ENCODE results near the gene FOXA3. TPM values are rescaled to one million over a fixed set of nuclear protein-coding genes. Genes with fewer than 3 reads are reported as not detected.

Gene FOXA3
- total and polyA plus RNA-seq, 2 experiments from 2014 or later: 11.1 to 17.5 TPM

DNA sequence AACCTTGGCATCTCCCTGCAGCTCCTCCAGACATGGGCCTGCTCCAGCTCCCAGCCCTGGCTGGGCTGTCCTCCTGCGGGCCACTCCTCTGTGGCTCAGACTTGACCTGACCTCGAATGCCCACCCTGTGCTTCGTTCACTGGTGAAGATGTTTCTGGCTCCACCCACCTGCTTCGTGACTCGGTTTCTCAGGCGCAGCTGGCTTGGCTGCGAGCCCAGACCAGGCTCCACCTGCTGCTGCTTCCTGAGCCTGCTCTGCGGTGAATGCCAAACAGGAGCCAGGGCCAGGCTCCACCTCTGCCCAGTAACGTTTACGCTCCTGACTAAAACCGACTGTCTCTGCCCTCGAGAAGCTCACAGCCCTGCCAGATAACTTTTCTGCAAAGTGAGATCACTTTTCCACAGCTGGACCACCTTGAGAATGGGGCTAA lies 40.1 kb upstream of the FOXA3 start:
- Histone ChIP-seq H3K79me2 (replicated peaks; ENCODE audit: insufficient read depth) (no peaks in the 10 kb centered on the region), H3K9me2 (ENCODE audit: insufficient read depth) (no peaks in the 10 kb centered on the region), H3K4me3 (no peak overlapping the region), H2AFZ (no peak overlapping the region), H3K27ac (ENCODE audit: low read depth) (no peak overlapping the region), H3K36me3 (ENCODE audit: insufficient read depth) (peaks cover under 1% of the 10 kb centered on the region; the same call in 1 of the 2 replicates), H4K20me1 (replicated peaks; ENCODE audit: insufficient read depth) (no peaks in the 10 kb centered on the region; the same call in 1 of the 2 replicates), H3K4me1 (ENCODE audit: insufficient read depth) (peaks cover 8% of the 10 kb centered on the region; the same call in 1 of the 2 replicates), H3K27me3 (ENCODE audit: insufficient read depth) (no peaks in the 10 kb centered on the region), H3K4me2 (no peak overlapping the region), H3F3A (replicated peaks; ENCODE audit: low read depth) (peaks cover 17% of the 10 kb centered on the region; the same call in 1 of the 2 replicates)
- TF ChIP-seq EZH2 (IDR thresholded peaks at IDR 0.05; ENCODE audit: low read depth, unreplicated experiment) (no peak), JUNB (IDR thresholded peaks at IDR 0.05; ENCODE audit: unreplicated experiment) (no peak), NANOG (IDR thresholded peaks at IDR 0.05; ENCODE audit: borderline replicate concordance) (no peak), CREB1 (CRISPR knock-in tag; IDR thresholded peaks at IDR 0.05; ENCODE audit: low read depth) (no peak), EZH2phosphoT487 (IDR thresholded peaks at IDR 0.05; ENCODE audit: unreplicated experiment) (no peak), ZNF331 (CRISPR knock-in tag; IDR thresholded peaks at IDR 0.05; ENCODE audit: low read depth) (no peak), POLR2AphosphoS5 (IDR thresholded peaks at IDR 0.05; ENCODE audit: low read depth) (no peak), STAT1 (IDR thresholded peaks at IDR 0.05; ENCODE audit: unreplicated experiment) (no peak), ZNF114 (CRISPR knock-in tag; IDR thresholded peaks at IDR 0.05) (no peak)
- TF ChIP-seq, protein P1, sequence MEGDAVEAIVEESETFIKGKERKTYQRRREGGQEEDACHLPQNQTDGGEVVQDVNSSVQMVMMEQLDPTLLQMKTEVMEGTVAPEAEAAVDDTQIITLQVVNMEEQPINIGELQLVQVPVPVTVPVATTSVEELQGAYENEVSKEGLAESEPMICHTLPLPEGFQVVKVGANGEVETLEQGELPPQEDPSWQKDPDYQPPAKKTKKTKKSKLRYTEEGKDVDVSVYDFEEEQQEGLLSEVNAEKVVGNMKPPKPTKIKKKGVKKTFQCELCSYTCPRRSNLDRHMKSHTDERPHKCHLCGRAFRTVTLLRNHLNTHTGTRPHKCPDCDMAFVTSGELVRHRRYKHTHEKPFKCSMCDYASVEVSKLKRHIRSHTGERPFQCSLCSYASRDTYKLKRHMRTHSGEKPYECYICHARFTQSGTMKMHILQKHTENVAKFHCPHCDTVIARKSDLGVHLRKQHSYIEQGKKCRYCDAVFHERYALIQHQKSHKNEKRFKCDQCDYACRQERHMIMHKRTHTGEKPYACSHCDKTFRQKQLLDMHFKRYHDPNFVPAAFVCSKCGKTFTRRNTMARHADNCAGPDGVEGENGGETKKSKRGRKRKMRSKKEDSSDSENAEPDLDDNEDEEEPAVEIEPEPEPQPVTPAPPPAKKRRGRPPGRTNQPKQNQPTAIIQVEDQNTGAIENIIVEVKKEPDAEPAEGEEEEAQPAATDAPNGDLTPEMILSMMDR (conservative IDR thresholded peaks at IDR 0.05; ENCODE audit: low read depth in 2 of 2): no peak
- TF ChIP-seq, protein P2, sequence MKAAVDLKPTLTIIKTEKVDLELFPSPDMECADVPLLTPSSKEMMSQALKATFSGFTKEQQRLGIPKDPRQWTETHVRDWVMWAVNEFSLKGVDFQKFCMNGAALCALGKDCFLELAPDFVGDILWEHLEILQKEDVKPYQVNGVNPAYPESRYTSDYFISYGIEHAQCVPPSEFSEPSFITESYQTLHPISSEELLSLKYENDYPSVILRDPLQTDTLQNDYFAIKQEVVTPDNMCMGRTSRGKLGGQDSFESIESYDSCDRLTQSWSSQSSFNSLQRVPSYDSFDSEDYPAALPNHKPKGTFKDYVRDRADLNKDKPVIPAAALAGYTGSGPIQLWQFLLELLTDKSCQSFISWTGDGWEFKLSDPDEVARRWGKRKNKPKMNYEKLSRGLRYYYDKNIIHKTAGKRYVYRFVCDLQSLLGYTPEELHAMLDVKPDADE (IDR thresholded peaks at IDR 0.05): no peak
- TF ChIP-seq, protein P3, sequence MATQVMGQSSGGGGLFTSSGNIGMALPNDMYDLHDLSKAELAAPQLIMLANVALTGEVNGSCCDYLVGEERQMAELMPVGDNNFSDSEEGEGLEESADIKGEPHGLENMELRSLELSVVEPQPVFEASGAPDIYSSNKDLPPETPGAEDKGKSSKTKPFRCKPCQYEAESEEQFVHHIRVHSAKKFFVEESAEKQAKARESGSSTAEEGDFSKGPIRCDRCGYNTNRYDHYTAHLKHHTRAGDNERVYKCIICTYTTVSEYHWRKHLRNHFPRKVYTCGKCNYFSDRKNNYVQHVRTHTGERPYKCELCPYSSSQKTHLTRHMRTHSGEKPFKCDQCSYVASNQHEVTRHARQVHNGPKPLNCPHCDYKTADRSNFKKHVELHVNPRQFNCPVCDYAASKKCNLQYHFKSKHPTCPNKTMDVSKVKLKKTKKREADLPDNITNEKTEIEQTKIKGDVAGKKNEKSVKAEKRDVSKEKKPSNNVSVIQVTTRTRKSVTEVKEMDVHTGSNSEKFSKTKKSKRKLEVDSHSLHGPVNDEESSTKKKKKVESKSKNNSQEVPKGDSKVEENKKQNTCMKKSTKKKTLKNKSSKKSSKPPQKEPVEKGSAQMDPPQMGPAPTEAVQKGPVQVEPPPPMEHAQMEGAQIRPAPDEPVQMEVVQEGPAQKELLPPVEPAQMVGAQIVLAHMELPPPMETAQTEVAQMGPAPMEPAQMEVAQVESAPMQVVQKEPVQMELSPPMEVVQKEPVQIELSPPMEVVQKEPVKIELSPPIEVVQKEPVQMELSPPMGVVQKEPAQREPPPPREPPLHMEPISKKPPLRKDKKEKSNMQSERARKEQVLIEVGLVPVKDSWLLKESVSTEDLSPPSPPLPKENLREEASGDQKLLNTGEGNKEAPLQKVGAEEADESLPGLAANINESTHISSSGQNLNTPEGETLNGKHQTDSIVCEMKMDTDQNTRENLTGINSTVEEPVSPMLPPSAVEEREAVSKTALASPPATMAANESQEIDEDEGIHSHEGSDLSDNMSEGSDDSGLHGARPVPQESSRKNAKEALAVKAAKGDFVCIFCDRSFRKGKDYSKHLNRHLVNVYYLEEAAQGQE (IDR thresholded peaks at IDR 0.05; ENCODE audit: unreplicated experiment): no peak
- TF ChIP-seq, protein P4, sequence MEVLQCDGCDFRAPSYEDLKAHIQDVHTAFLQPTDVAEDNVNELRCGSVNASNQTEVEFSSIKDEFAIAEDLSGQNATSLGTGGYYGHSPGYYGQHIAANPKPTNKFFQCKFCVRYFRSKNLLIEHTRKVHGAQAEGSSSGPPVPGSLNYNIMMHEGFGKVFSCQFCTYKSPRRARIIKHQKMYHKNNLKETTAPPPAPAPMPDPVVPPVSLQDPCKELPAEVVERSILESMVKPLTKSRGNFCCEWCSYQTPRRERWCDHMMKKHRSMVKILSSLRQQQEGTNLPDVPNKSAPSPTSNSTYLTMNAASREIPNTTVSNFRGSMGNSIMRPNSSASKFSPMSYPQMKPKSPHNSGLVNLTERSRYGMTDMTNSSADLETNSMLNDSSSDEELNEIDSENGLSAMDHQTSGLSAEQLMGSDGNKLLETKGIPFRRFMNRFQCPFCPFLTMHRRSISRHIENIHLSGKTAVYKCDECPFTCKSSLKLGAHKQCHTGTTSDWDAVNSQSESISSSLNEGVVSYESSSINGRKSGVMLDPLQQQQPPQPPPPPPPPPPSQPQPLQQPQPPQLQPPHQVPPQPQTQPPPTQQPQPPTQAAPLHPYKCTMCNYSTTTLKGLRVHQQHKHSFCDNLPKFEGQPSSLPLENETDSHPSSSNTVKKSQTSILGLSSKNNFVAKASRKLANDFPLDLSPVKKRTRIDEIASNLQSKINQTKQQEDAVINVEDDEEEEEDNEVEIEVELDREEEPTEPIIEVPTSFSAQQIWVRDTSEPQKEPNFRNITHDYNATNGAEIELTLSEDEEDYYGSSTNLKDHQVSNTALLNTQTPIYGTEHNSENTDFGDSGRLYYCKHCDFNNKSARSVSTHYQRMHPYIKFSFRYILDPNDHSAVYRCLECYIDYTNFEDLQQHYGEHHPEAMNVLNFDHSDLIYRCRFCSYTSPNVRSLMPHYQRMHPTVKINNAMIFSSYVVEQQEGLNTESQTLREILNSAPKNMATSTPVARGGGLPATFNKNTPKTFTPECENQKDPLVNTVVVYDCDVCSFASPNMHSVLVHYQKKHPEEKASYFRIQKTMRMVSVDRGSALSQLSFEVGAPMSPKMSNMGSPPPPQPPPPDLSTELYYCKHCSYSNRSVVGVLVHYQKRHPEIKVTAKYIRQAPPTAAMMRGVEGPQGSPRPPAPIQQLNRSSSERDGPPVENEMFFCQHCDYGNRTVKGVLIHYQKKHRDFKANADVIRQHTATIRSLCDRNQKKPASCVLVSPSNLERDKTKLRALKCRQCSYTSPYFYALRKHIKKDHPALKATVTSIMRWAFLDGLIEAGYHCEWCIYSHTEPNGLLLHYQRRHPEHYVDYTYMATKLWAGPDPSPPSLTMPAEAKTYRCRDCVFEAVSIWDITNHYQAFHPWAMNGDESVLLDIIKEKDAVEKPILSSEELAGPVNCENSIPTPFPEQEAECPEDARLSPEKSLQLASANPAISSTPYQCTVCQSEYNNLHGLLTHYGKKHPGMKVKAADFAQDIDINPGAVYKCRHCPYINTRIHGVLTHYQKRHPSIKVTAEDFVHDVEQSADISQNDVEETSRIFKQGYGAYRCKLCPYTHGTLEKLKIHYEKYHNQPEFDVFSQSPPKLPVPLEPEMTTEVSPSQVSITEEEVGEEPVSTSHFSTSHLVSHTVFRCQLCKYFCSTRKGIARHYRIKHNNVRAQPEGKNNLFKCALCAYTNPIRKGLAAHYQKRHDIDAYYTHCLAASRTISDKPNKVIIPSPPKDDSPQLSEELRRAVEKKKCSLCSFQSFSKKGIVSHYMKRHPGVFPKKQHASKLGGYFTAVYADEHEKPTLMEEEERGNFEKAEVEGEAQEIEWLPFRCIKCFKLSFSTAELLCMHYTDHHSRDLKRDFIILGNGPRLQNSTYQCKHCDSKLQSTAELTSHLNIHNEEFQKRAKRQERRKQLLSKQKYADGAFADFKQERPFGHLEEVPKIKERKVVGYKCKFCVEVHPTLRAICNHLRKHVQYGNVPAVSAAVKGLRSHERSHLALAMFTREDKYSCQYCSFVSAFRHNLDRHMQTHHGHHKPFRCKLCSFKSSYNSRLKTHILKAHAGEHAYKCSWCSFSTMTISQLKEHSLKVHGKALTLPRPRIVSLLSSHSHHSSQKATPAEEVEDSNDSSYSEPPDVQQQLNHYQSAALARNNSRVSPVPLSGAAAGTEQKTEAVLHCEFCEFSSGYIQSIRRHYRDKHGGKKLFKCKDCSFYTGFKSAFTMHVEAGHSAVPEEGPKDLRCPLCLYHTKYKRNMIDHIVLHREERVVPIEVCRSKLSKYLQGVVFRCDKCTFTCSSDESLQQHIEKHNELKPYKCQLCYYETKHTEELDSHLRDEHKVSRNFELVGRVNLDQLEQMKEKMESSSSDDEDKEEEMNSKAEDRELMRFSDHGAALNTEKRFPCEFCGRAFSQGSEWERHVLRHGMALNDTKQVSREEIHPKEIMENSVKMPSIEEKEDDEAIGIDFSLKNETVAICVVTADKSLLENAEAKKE (CRISPR knock-in tag; IDR thresholded peaks at IDR 0.05): no peak
- H3K9me3 Mint-ChIP-seq: no peaks in the 10 kb centered on the region
- ATAC-seq (no peak), DNase-seq (ENCODE audit: low spot score) (no peak)
- H3K27ac Mint-ChIP-seq: no peak overlapping the region
- peaks cover 15% of the 10 kb centered on the region for H3K27me3 Mint-ChIP-seq (ENCODE audit: insufficient read depth, low read depth, poor library complexity)
- no peak overlapping the region; the same call in 2 of the 3 replicates for H3K4me3 Mint-ChIP-seq
- peaks cover 82% of the 10 kb centered on the region for H3K36me3 Mint-ChIP-seq (ENCODE audit: low read depth)
- H3K4me1 Mint-ChIP-seq: peaks cover 19% of the 10 kb centered on the region
